Mononuclear cell (primary cell): Measurements from ENCODE around the gene PUS7L. TPM values are rescaled to one million over a fixed set of nuclear protein-coding genes. Genes with fewer than 3 reads are reported as not detected.

Experiments
- total RNA-seq: library from RNA; depleted of rRNA; stranded (reverse); fragments of >200 nt; gene quantifications from one replicate; pipeline ENCODE4 v1.2.3, GENCODE V29; 2012

PUS7L gene
- total RNA-seq, 1 donor: 16.4 TPM

Other genes starting within 250 kb of the PUS7L start
- not detected for gene ADAMTS20, start 206.6 kb downstream of the PUS7L start, total RNA-seq
- 49.8 TPM for gene IRAK4, start 161 bp upstream of the PUS7L start, total RNA-seq
- gene TWF1, start 47.5 kb upstream of the PUS7L start, total RNA-seq: 113 TPM
- gene TMEM117, start 77.3 kb upstream of the PUS7L start, total RNA-seq: 4.9 TPM